ENCODE results near the gene CLVS2. TPM values are rescaled to one million over a fixed set of nuclear protein-coding genes. Genes with fewer than 3 reads are reported as not detected.

The CLVS2 gene, protein sequence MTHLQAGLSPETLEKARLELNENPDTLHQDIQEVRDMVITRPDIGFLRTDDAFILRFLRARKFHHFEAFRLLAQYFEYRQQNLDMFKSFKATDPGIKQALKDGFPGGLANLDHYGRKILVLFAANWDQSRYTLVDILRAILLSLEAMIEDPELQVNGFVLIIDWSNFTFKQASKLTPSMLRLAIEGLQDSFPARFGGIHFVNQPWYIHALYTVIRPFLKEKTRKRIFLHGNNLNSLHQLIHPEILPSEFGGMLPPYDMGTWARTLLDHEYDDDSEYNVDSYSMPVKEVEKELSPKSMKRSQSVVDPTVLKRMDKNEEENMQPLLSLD
- 1 to 10 TPM in 1 of 4 donors, under 1 TPM in 3; under 0.01 to 1.3 (median 0.23) TPM for total RNA-seq

DNA sequence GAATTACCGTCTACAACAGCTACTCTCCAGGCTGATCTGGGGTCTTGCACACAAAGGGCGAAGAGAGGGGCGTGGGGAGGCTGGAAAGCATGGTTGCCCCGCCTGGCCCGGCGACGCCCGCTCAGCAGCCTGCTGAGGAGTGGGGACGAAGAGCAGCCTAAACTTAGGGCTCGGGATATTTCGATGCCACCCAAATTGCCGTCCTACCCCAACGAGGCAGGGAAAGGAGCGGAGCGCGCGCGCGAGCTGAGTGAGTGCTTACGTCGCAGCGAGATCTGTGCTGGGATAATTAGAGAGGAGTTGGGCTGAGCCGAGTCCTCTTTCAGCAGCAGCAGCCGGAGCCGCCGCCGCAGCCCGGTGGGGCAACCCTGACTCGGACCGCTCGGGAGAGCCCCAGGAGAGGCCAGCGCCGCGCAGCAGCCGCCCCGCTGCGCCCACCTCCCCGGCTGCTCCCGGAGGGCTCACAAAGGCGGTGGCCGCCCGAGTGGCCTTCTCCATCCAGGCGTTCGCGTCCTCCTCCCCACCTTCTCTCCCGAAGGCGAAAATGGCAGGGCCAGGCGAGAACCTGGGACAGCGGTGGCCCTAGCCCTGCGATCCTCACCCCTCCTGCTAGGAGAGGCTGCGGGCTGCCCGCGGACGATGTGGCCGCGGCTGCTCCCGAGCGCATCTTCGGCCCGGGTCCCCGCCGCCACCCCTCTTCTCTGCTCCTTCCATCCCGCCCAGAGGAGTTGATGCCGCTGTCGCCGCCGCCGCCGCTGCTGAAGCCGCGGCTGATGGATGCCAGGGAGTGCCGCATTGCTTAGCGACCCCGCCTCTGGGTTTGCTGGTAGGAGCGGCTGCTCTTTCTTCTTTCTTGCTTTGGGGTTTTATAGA, at the start of gene CLVS2:
Gene CLVS2 (plus strand): TSS at position 315 of the 873 bp plus-strand sequence. CDS start 1,543 bp downstream, outside the sequence.
- 2 to 3% methylated on average over 64 to 68 of the region's 75 CpGs for WGBS, 2 donors
- TF ChIP-seq, protein P1, sequence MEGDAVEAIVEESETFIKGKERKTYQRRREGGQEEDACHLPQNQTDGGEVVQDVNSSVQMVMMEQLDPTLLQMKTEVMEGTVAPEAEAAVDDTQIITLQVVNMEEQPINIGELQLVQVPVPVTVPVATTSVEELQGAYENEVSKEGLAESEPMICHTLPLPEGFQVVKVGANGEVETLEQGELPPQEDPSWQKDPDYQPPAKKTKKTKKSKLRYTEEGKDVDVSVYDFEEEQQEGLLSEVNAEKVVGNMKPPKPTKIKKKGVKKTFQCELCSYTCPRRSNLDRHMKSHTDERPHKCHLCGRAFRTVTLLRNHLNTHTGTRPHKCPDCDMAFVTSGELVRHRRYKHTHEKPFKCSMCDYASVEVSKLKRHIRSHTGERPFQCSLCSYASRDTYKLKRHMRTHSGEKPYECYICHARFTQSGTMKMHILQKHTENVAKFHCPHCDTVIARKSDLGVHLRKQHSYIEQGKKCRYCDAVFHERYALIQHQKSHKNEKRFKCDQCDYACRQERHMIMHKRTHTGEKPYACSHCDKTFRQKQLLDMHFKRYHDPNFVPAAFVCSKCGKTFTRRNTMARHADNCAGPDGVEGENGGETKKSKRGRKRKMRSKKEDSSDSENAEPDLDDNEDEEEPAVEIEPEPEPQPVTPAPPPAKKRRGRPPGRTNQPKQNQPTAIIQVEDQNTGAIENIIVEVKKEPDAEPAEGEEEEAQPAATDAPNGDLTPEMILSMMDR (IDR thresholded peaks at IDR 0.05) = no peak
- TF ChIP-seq POLR2A (IDR thresholded peaks at IDR 0.05) = no peak
- DNase-seq (ENCODE audit: low spot score in 2 of 2) = no peak
- intact Hi-C loops (cut with DNase I; ENCODE audit: low total_unique reads) = no loop called here
- peak within 1 kb of the TSS; percentile 11 for H3K4me3 ChIP-seq (ENCODE audit: low read depth, poor library complexity, severe bottlenecking)

DNA sequence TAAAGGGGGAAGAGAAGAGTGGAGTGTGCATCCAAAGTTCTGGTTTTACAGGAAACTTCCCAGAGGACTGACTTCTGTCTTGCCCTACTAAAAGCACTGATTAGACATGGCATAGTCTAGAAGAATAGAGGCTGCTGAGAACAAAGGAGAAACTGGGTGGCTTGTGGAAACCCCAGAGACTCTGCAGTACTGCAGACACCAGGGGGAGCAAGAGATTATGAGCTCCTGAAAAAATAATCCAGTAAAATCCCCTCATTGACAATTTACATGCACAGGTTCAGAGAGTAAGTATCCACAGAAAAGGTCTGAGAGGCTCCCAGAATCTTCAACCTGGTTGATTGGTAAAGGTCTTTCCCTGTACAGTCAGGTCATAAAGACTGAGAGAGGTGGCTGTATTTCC, 48.7 kb upstream of the CLVS2 start:
- DNase-seq (ENCODE audit: low spot score in 2 of 2) = no peak
- intact Hi-C loops (cut with DNase I; ENCODE audit: low total_unique reads) = no loop called here
- H3K4me3 ChIP-seq (ENCODE audit: low read depth, poor library complexity, severe bottlenecking) = no peak overlapping the region
- TF ChIP-seq, protein P1 (IDR thresholded peaks at IDR 0.05) = no peak
- no peak for TF ChIP-seq POLR2A (IDR thresholded peaks at IDR 0.05)

DNA sequence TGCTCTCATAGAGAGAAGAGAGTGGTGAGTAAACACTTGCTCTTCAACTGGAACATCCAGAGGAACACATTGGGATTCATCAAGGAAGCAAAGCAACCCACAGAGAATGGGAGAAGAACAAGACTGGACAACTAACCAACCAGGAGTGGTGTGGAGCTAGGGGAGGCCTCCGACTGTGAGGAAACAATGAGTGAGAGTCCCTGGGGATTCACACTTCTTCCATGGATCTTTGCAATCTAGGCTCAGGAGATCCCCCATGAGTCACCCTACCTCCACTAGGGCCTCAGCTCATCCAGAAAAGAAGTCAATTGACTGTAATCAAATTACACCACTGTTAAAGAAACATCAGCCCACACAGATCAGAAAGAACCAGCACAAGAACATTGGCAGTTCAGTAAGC, 42.3 kb upstream of the CLVS2 start:
- DNase-seq (ENCODE audit: low spot score in 2 of 2) = no peak
- TF ChIP-seq POLR2A (IDR thresholded peaks at IDR 0.05) = no peak
- TF ChIP-seq, protein P1 (IDR thresholded peaks at IDR 0.05) = no peak
- 79 to 85% methylated on average over 1 of the region's 1 CpG for WGBS, 2 donors
- H3K4me3 ChIP-seq (ENCODE audit: low read depth, poor library complexity, severe bottlenecking) = no peak overlapping the region
- intact Hi-C loops (cut with DNase I; ENCODE audit: low total_unique reads) = no loop called here

DNA sequence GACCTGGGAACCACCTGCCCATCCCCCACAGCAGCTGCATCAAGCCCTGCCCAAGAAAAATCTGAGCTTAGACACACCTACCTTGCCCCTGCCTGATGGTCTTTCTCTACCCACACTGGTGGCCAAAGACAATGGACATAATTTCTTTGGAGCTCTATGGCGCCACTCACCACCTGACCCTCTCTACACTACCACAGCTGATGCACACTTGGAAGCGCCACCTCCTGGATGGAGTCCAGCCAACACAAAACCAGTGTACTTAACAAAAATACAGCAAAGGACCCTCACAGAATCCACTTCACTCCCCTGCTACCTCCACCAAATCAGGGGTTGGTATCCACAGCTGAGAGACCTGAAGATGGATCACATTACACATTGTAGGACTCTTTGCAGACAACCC, 39.7 kb upstream of the CLVS2 start:
- DNase-seq (ENCODE audit: low spot score in 2 of 2) = no peak
- 92 to 98% methylated on average over 2 of the region's 2 CpGs for WGBS, 2 donors
- peak overlapping the region; percentile 2 for H3K4me3 ChIP-seq (ENCODE audit: low read depth, poor library complexity, severe bottlenecking)
- no peak for TF ChIP-seq POLR2A (IDR thresholded peaks at IDR 0.05)
- TF ChIP-seq, protein P1 (IDR thresholded peaks at IDR 0.05) = no peak
- intact Hi-C loops (cut with DNase I; ENCODE audit: low total_unique reads) = no loop called here

DNA sequence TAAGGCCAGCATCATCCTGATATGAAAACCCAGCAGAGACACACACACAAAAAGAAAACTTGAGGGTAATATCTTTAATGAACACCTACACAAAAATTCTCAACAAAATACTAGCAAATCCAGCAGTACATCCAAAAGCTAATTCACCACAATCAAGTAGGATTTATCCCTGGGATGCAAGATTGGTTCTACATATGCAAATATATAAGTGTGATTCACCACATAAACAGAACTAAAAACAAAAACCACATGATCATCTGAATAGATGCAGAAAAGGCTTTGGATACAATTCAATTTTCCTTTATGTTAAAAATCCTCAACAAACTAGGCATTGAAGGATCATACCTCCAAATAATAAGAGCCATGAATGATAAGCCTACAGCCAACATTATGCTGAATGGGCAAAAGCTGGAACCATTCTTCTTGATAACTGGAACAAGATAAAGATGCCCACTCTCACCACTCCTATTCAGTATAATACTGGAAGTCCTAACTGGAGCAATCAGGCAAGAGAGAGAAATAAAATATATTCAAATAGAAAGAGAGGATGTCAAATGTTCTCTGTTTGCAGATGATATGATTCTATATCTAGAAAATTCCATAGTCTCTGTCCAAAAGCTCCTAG, 33.9 kb upstream of the CLVS2 start:
- no peak for TF ChIP-seq POLR2A (IDR thresholded peaks at IDR 0.05)
- TF ChIP-seq, protein P1 (IDR thresholded peaks at IDR 0.05) = no peak
- intact Hi-C loops (cut with DNase I; ENCODE audit: low total_unique reads) = no loop called here
- no peak for DNase-seq (ENCODE audit: low spot score in 2 of 2)
- no peak overlapping the region for H3K4me3 ChIP-seq (ENCODE audit: low read depth, poor library complexity, severe bottlenecking)

All from lower leg skin (tissue), 4 donors.